ENCODE data around the gene SH3GLB2. TPM values are rescaled to one million over a fixed set of nuclear protein-coding genes. Genes with fewer than 3 reads are reported as not detected.

Gene SH3GLB2
- total RNA-seq, 5 donors from 2014 or later (not counting 1 experiment from before 2014, with no cell fraction given), result 85.8 to 140 (median 131) TPM

DNA sequence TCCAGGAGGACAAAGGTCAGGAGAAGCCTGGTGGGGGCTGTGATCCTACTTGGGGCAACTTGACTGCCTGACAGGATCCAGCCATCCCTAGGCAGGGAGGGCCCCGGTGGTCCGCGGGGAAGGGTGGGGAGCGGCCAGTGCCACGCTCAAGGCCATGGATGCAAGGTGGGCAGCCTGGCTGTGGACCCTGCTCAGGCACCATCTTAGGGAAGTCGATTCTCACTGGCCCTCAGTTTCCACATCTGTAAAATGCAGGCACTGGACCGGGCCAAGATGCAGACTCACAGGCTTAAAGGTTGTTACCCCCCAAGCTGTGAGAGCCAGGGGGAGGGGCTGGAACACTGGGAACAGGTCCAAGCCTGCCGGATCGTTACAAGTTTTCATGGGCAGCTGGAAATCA lies 44.0 kb upstream of the SH3GLB2 start:
- Mint-ChIP-seq H3K27ac (peak overlapping the region; percentile 37 to 59), H3K4me1 (peaks cover 29 to 52% (median 42%) of the 10 kb centered on the region in 3 donors), H3K27me3 (no peaks in the 10 kb centered on the region), H3K4me3 (no peak overlapping the region), H3K9me3 (no peaks in the 10 kb centered on the region), H3K36me3 (no peaks in the 10 kb centered on the region)
- no peaks in the 10 kb centered on the region for H3K27me3 ChIP-seq (replicated peaks in 1 of 2; ENCODE audit: control insufficient read depth in 2 of 2, extremely low read depth in 1 of 2, insufficient read depth in 2 of 2, low read length in 1 of 2)
- peaks cover 0 to 14% of the 10 kb centered on the region in 2 donors for H3K36me3 ChIP-seq (ENCODE audit: control insufficient read depth in 2 of 2, extremely low read depth in 1 of 2, insufficient read depth in 1 of 2, low read length in 1 of 2)
- 84% methylated on average over 5 of the region's 9 CpGs for WGBS (ENCODE audit: insufficient coverage)
- no peak overlapping the region for H3K4me3 ChIP-seq (ENCODE audit: control insufficient read depth in 1 of 2, extremely low read depth in 1 of 2, low read length in 1 of 2)
- peaks cover 33 to 65% of the 10 kb centered on the region in 2 experiments for H3K4me1 ChIP-seq (ENCODE audit: control insufficient read depth in 1 of 2, extremely low read depth in 1 of 2, insufficient read depth in 2 of 2, low read length in 2 of 2)
- peak overlapping the region; percentile 38 for H3K27ac ChIP-seq (ENCODE audit: low read length)
- ChIA-PET POLR2A (no interaction called here), CTCF (interaction anchor here in 1 of 2 donors (1.1 kb wide), 1 partner anchor 9 kb away, joined by 3 read pairs; the partner anchor contains the start of gene DOLPP1)
- DNase-seq (no peak), ATAC-seq (replicated peaks in 1 of 4) (no peak)
- no peaks in the 10 kb centered on the region for H3K9me3 ChIP-seq

DNA sequence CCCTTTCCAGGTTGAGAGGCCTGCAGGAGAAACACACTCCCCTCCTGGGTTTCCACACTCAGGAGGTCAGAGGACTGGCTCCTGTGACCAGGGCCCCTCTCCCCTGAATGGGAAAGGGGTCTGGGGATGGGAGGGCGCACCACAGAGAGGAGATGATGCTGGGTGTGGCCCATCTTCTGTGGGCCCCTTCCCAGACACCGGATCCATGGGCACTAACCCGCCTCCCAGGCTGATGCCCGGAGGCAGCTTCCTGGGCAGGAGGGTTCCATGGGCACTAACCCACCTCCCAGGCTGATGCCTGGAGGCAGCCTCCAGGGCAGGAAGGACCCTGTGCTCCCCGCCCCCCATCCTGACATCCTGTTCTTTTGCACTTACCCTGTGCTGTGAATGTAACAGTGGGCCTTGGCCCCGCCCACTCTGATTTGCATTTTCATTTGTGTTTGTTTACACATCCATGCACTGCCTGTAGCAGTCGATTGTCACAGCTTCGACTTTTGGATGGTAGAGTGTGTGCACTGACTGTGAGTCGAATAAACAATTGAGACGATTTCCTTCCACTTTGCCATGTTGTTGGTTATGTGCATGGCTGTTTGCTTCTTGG lies 43.5 kb upstream of the SH3GLB2 start:
- peaks cover 33 to 65% of the 10 kb centered on the region in 2 experiments for H3K4me1 ChIP-seq (ENCODE audit: control insufficient read depth in 1 of 2, extremely low read depth in 1 of 2, insufficient read depth in 2 of 2, low read length in 2 of 2)
- no peaks in the 10 kb centered on the region for H3K9me3 ChIP-seq
- Mint-ChIP-seq H3K27me3 (no peaks in the 10 kb centered on the region), H3K36me3 (no peaks in the 10 kb centered on the region), H3K4me3 (no peak overlapping the region), H3K27ac (peak overlapping the region; percentile 37 to 59), H3K9me3 (no peaks in the 10 kb centered on the region), H3K4me1 (peaks cover 29 to 52% (median 42%) of the 10 kb centered on the region in 3 donors)
- no peaks in the 10 kb centered on the region for H3K27me3 ChIP-seq (replicated peaks in 1 of 2; ENCODE audit: control insufficient read depth in 2 of 2, extremely low read depth in 1 of 2, insufficient read depth in 2 of 2, low read length in 1 of 2)
- peak in 28 of 35 experiments; percentile 28 to 75 (median 45) for DNase-seq
- ATAC-seq (replicated peaks in 1 of 4), result peak in 3 of 4 experiments; percentile 19 to 36 (median 32)
- 51% methylated on average over 7 of the region's 10 CpGs for WGBS (ENCODE audit: insufficient coverage)
- POLR2A ChIA-PET, result no interaction called here
- H3K36me3 ChIP-seq (ENCODE audit: control insufficient read depth in 2 of 2, extremely low read depth in 1 of 2, insufficient read depth in 1 of 2, low read length in 1 of 2), result peaks cover 0 to 14% of the 10 kb centered on the region in 2 donors
- H3K4me3 ChIP-seq (ENCODE audit: control insufficient read depth in 1 of 2, extremely low read depth in 1 of 2, low read length in 1 of 2), result no peak overlapping the region
- CTCF ChIA-PET, result interaction anchor here in 1 of 2 donors (1.1 kb wide), 1 partner anchor 9 kb away, joined by 3 read pairs; the partner anchor contains the start of gene DOLPP1
- peak overlapping the region; percentile 38 for H3K27ac ChIP-seq (ENCODE audit: low read length)

DNA sequence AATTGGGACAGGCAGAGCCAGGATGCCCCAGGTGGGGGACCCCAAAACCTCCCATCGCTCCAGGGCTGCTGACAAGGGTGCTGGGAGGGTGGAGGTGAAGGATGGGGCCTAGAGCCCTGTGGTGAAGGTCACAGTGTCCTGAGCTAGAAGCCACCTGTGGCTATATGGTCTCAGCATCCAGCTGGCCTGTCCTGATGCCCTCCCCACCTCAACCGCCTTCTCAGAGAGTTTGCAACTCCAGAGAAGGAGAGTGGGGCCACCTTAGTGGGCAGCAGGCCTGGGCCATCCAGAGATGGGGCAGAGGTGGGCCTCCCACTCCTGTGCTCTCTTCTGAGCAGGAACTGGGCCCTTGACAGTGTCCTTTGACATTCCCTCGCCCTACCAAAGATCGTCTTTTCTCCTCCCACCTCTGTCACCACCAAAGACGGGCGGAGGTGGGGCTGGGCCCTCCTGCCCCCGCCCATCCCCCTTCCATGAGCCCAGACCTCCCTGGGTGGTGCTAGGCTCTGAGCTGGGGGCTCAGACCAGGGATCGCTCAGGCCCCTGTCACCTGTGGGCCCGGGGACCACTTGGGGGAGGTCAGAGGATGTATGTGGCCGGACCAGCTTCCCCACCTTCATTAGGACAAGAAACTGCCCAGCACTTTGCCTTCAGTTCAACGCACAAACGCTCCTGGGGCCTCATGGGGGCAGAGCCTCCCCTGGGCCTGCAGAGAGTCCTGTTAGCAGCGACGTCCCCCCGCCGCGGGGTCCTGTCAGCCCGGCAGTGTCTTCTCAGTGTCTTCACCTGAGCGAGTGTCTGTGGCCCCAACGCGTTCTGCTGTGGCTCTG lies 42.8 kb upstream of the SH3GLB2 start:
- H3K36me3 Mint-ChIP-seq, result no peaks in the 10 kb centered on the region
- H3K27me3 Mint-ChIP-seq, result no peaks in the 10 kb centered on the region
- no peak for DNase-seq
- H3K27ac ChIP-seq (ENCODE audit: low read length), result peak overlapping the region; percentile 38
- ATAC-seq (replicated peaks in 1 of 4), result no peak
- no peaks in the 10 kb centered on the region for H3K9me3 ChIP-seq
- ChIA-PET POLR2A (no interaction called here), CTCF (no interaction called here)
- H3K4me1 Mint-ChIP-seq, result peaks cover 29 to 52% (median 42%) of the 10 kb centered on the region in 3 donors
- H3K4me1 ChIP-seq (ENCODE audit: control insufficient read depth in 1 of 2, extremely low read depth in 1 of 2, insufficient read depth in 2 of 2, low read length in 2 of 2), result peaks cover 33 to 65% of the 10 kb centered on the region in 2 experiments
- no peaks in the 10 kb centered on the region for H3K9me3 Mint-ChIP-seq
- peak overlapping the region; percentile 46 to 58 for H3K27ac Mint-ChIP-seq
- no peaks in the 10 kb centered on the region for H3K27me3 ChIP-seq (replicated peaks in 1 of 2; ENCODE audit: control insufficient read depth in 2 of 2, extremely low read depth in 1 of 2, insufficient read depth in 2 of 2, low read length in 1 of 2)
- H3K4me3 ChIP-seq (ENCODE audit: control insufficient read depth in 1 of 2, extremely low read depth in 1 of 2, low read length in 1 of 2), result no peak overlapping the region
- 88% methylated on average over 12 of the region's 21 CpGs for whole genome bisulfite sequencing (ENCODE audit: insufficient coverage)
- peaks cover 0 to 17% of the 10 kb centered on the region in 2 donors for H3K36me3 ChIP-seq (ENCODE audit: control insufficient read depth in 2 of 2, extremely low read depth in 1 of 2, insufficient read depth in 1 of 2, low read length in 1 of 2)
- H3K4me3 Mint-ChIP-seq, result peak overlapping the region in 1 of 3 donors; percentile 15

DNA sequence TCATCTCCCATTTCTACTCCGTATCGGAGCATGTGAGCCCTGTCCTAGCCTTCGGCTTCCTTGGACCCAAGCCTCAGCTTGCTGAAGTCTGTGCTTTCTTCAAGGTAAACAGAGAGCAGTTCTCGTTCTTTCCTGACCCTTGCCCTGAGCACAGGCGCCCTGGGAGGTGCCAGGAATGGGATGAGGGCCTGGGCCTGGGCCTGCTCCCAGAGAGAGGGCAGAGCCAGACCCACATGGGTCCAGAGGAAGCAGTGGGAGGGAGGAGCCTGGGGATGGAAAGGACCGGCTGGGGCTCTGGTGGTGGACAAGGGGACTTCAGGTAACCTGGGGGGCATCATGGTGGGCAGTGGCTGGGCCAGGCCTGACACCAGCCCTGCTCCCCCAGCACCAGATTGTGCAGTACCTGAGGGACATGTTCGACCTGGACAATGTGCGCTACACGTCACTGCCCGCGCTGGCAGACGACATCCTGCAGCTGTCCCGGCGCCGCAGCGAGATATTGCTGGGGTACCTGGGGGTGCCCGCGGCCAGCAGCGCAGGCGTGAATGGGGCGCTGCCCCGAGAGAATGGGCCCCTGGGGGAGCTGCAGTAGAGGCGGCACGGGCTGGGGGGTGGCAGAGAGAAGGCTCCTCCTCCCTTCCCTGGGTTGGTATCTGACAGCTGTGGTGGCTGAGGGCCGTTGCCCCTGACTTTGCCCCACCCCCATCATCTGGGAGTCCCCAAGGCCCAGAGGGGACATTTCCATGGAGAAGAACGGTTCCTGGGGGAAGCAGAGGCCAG lies 41.9 kb upstream of the SH3GLB2 start:
- no peaks in the 10 kb centered on the region for H3K27me3 ChIP-seq (replicated peaks in 1 of 2; ENCODE audit: control insufficient read depth in 2 of 2, extremely low read depth in 1 of 2, insufficient read depth in 2 of 2, low read length in 1 of 2)
- WGBS (ENCODE audit: insufficient coverage), result 98% methylated on average over 12 of the region's 26 CpGs
- no peaks in the 10 kb centered on the region for H3K9me3 ChIP-seq
- POLR2A ChIA-PET, result no interaction called here
- DNase-seq (no peak), ATAC-seq (replicated peaks in 1 of 4) (no peak)
- no peaks in the 10 kb centered on the region for H3K27me3 Mint-ChIP-seq
- H3K27ac Mint-ChIP-seq, result peak overlapping the region; percentile 82 to 88
- H3K9me3 Mint-ChIP-seq, result no peaks in the 10 kb centered on the region
- no peaks in the 10 kb centered on the region for H3K36me3 Mint-ChIP-seq
- peaks cover 0 to 23% of the 10 kb centered on the region in 2 donors for H3K36me3 ChIP-seq (ENCODE audit: control insufficient read depth in 2 of 2, extremely low read depth in 1 of 2, insufficient read depth in 1 of 2, low read length in 1 of 2)
- peak overlapping the region in 1 of 2 donors; percentile 17 for H3K4me3 ChIP-seq (ENCODE audit: control insufficient read depth in 1 of 2, extremely low read depth in 1 of 2, low read length in 1 of 2)
- H3K27ac ChIP-seq (ENCODE audit: low read length), result peak overlapping the region; percentile 73
- H3K4me1 Mint-ChIP-seq, result peaks cover 29 to 52% (median 42%) of the 10 kb centered on the region in 3 donors
- peak overlapping the region in 1 of 3 donors; percentile 75 for H3K4me3 Mint-ChIP-seq
- CTCF ChIA-PET, result no interaction called here
- H3K4me1 ChIP-seq (ENCODE audit: control insufficient read depth in 1 of 2, extremely low read depth in 1 of 2, insufficient read depth in 2 of 2, low read length in 2 of 2), result peaks cover 33 to 65% of the 10 kb centered on the region in 2 experiments

DNA sequence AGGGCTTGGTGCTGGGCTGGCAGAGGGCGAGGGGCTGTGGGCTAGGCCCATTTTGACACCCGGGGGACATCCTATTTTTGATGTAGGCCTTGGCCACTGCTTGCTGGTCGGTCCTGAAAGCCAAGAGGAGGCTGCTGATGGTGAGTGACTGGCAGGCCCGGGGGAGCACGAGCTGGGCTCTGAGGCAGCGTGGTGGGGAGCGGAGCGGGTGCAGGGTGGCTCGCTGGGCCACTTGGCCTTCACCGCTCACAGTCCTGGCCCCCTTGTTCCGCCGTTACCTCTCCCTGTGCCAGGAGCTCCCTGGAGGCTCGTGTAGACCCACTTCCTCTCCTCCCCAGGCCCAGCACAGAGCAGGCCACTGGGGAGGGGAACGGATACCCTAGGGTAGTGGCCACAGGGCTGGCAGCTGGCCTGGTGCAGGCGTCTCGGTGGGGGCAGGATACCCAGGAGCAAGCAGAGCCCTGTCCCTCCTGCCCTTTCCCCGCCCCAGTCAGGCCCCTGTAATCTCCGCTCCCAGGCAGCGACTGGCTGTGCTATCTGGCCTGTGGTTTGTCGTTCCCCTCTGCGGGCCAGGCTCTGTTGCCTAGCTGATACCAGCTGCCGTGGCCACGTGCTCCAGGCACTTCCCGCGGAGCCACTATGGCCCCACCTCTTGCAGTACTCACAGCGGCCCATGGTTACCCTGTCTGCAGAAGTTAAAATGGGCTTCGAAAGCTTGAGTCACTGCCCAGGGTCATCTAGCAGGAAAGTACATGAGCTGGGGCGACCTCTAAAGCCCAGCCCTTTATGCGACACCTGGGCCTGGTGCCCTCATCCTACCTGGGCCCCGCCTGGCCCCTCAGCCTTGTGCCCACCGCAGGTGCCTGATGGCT lies 41.1 kb upstream of the SH3GLB2 start:
- H3K4me1 Mint-ChIP-seq, result peaks cover 29 to 48% (median 38%) of the 10 kb centered on the region in 3 donors
- Histone ChIP-seq H3K4me3 (ENCODE audit: control insufficient read depth in 1 of 2, extremely low read depth in 1 of 2, low read length in 1 of 2) (peak overlapping the region; percentile 10 to 17), H3K36me3 (ENCODE audit: control insufficient read depth in 2 of 2, extremely low read depth in 1 of 2, insufficient read depth in 1 of 2, low read length in 1 of 2) (peaks cover 0 to 30% of the 10 kb centered on the region in 2 donors), H3K4me1 (ENCODE audit: control insufficient read depth in 1 of 2, extremely low read depth in 1 of 2, insufficient read depth in 2 of 2, low read length in 2 of 2) (peaks cover 32 to 62% of the 10 kb centered on the region in 2 experiments), H3K27me3 (replicated peaks in 1 of 2; ENCODE audit: control insufficient read depth in 2 of 2, extremely low read depth in 1 of 2, insufficient read depth in 2 of 2, low read length in 1 of 2) (no peaks in the 10 kb centered on the region), H3K9me3 (no peaks in the 10 kb centered on the region), H3K27ac (ENCODE audit: low read length) (peak overlapping the region; percentile 73)
- no peaks in the 10 kb centered on the region for H3K9me3 Mint-ChIP-seq
- H3K27ac Mint-ChIP-seq, result peak overlapping the region; percentile 88 to 93
- 41% methylated on average over 26 of the region's 31 CpGs for WGBS (ENCODE audit: insufficient coverage)
- ChIA-PET POLR2A (no interaction called here), CTCF (no interaction called here)
- H3K4me3 Mint-ChIP-seq, result peak overlapping the region; percentile 6 to 75 (median 32)
- DNase-seq, result peak; percentile 34 to 79 (median 59)
- H3K27me3 Mint-ChIP-seq, result no peaks in the 10 kb centered on the region
- ATAC-seq (replicated peaks in 1 of 4), result peak; percentile 89 to 95 (median 92)
- H3K36me3 Mint-ChIP-seq, result peaks cover 3% of the 10 kb centered on the region

Data from T-cell (primary cell).